ENCODE results near the gene IDH3G. TPM values are rescaled to one million over a fixed set of nuclear protein-coding genes. Genes with fewer than 3 reads are reported as not detected.

Gene IDH3G
- total RNA-seq, 5 donors from 2014 or later (not counting 1 experiment from before 2014, with no cell fraction given) = 47.7 to 54.6 (median 51.8) TPM

- Histone ChIP-seq H3K27me3 (replicated peaks in 1 of 2; ENCODE audit: control insufficient read depth in 2 of 2, extremely low read depth in 1 of 2, insufficient read depth in 2 of 2, low read length in 1 of 2) (peaks cover 0 to 20% of the 10 kb centered on the region in 2 experiments), H3K36me3 (ENCODE audit: control insufficient read depth in 2 of 2, extremely low read depth in 1 of 2, insufficient read depth in 1 of 2, low read length in 1 of 2) (peaks cover 7 to 20% of the 10 kb centered on the region in 2 donors), H3K9me3 (no peaks in the 10 kb centered on the region), H3K27ac (ENCODE audit: low read length) (no peak overlapping the region), H3K4me3 (ENCODE audit: control insufficient read depth in 1 of 2, extremely low read depth in 1 of 2, low read length in 1 of 2) (no peak overlapping the region), H3K4me1 (ENCODE audit: control insufficient read depth in 1 of 2, extremely low read depth in 1 of 2, insufficient read depth in 2 of 2, low read length in 2 of 2) (peaks cover 0 to 8% of the 10 kb centered on the region in 2 experiments)
- WGBS (ENCODE audit: insufficient coverage) = 71% methylated on average over 12 of the region's 24 CpGs
- no peak overlapping the region for H3K4me3 Mint-ChIP-seq
- ATAC-seq (replicated peaks in 1 of 4) = no peak
- no peak for DNase-seq
- peaks cover 7 to 8% of the 10 kb centered on the region in 2 donors for H3K27me3 Mint-ChIP-seq
- H3K27ac Mint-ChIP-seq = no peak overlapping the region
- POLR2A ChIA-PET = no interaction called here
- H3K36me3 Mint-ChIP-seq = peaks cover 5% of the 10 kb centered on the region
- H3K4me1 Mint-ChIP-seq = peaks cover 3 to 7% (median 7%) of the 10 kb centered on the region in 3 donors
- CTCF ChIA-PET = no interaction called here
- H3K9me3 Mint-ChIP-seq = no peaks in the 10 kb centered on the region
Observed at GRCh38 chrX:153783378-153784013, 10.7 kb downstream of the IDH3G start.

GRCh38 chrX:153782871-153783270 lies 11.3 kb downstream of the IDH3G start:
- DNase-seq (no peak), ATAC-seq (replicated peaks in 1 of 4) (no peak)
- Mint-ChIP-seq H3K27me3 (peaks cover 7 to 8% of the 10 kb centered on the region in 2 donors), H3K4me3 (no peak overlapping the region), H3K4me1 (peaks cover 3 to 7% (median 7%) of the 10 kb centered on the region in 3 donors), H3K27ac (no peak overlapping the region), H3K9me3 (no peaks in the 10 kb centered on the region), H3K36me3 (peaks cover 5% of the 10 kb centered on the region)
- WGBS (ENCODE audit: insufficient coverage) = 100% methylated on average over 1 of the region's 14 CpGs
- CTCF ChIA-PET = no interaction called here
- peaks cover 7 to 19% of the 10 kb centered on the region in 2 donors for H3K36me3 ChIP-seq (ENCODE audit: control insufficient read depth in 2 of 2, extremely low read depth in 1 of 2, insufficient read depth in 1 of 2, low read length in 1 of 2)
- H3K27ac ChIP-seq (ENCODE audit: low read length) = no peak overlapping the region
- peaks cover 0 to 8% of the 10 kb centered on the region in 2 experiments for H3K4me1 ChIP-seq (ENCODE audit: control insufficient read depth in 1 of 2, extremely low read depth in 1 of 2, insufficient read depth in 2 of 2, low read length in 2 of 2)
- no peaks in the 10 kb centered on the region for H3K9me3 ChIP-seq
- H3K27me3 ChIP-seq (replicated peaks in 1 of 2; ENCODE audit: control insufficient read depth in 2 of 2, extremely low read depth in 1 of 2, insufficient read depth in 2 of 2, low read length in 1 of 2) = peaks cover 0 to 26% of the 10 kb centered on the region in 2 experiments
- POLR2A ChIA-PET = no interaction called here
- H3K4me3 ChIP-seq (ENCODE audit: control insufficient read depth in 1 of 2, extremely low read depth in 1 of 2, low read length in 1 of 2) = no peak overlapping the region

GRCh38 chrX:153782313-153782712 lies 11.9 kb downstream of the IDH3G start:
- ATAC-seq (replicated peaks in 1 of 4) = no peak
- Mint-ChIP-seq H3K27me3 (peaks cover 7 to 8% of the 10 kb centered on the region in 2 donors), H3K9me3 (no peaks in the 10 kb centered on the region), H3K36me3 (peaks cover 5% of the 10 kb centered on the region), H3K4me3 (no peak overlapping the region), H3K27ac (no peak overlapping the region), H3K4me1 (peaks cover 3 to 7% (median 7%) of the 10 kb centered on the region in 3 donors)
- H3K27me3 ChIP-seq (replicated peaks in 1 of 2; ENCODE audit: control insufficient read depth in 2 of 2, extremely low read depth in 1 of 2, insufficient read depth in 2 of 2, low read length in 1 of 2) = peaks cover 0 to 31% of the 10 kb centered on the region in 2 experiments
- DNase-seq = no peak
- H3K4me3 ChIP-seq (ENCODE audit: control insufficient read depth in 1 of 2, extremely low read depth in 1 of 2, low read length in 1 of 2) = no peak overlapping the region
- ChIA-PET POLR2A (no interaction called here), CTCF (no interaction called here)
- H3K9me3 ChIP-seq = no peaks in the 10 kb centered on the region
- peaks cover 7 to 19% of the 10 kb centered on the region in 2 donors for H3K36me3 ChIP-seq (ENCODE audit: control insufficient read depth in 2 of 2, extremely low read depth in 1 of 2, insufficient read depth in 1 of 2, low read length in 1 of 2)
- peaks cover 0 to 8% of the 10 kb centered on the region in 2 experiments for H3K4me1 ChIP-seq (ENCODE audit: control insufficient read depth in 1 of 2, extremely low read depth in 1 of 2, insufficient read depth in 2 of 2, low read length in 2 of 2)
- 82% methylated on average over 7 of the region's 11 CpGs for WGBS (ENCODE audit: insufficient coverage)
- H3K27ac ChIP-seq (ENCODE audit: low read length) = no peak overlapping the region

- no peak overlapping the region for H3K4me3 Mint-ChIP-seq
- no peak overlapping the region for H3K27ac Mint-ChIP-seq
- Histone ChIP-seq H3K9me3 (no peaks in the 10 kb centered on the region), H3K4me1 (ENCODE audit: control insufficient read depth in 1 of 2, extremely low read depth in 1 of 2, insufficient read depth in 2 of 2, low read length in 2 of 2) (peaks cover 0 to 8% of the 10 kb centered on the region in 2 experiments), H3K27me3 (replicated peaks in 1 of 2; ENCODE audit: control insufficient read depth in 2 of 2, extremely low read depth in 1 of 2, insufficient read depth in 2 of 2, low read length in 1 of 2) (peaks cover 0 to 33% of the 10 kb centered on the region in 2 experiments), H3K27ac (ENCODE audit: low read length) (no peak overlapping the region), H3K36me3 (ENCODE audit: control insufficient read depth in 2 of 2, extremely low read depth in 1 of 2, insufficient read depth in 1 of 2, low read length in 1 of 2) (peaks cover 7 to 13% of the 10 kb centered on the region in 2 donors), H3K4me3 (ENCODE audit: control insufficient read depth in 1 of 2, extremely low read depth in 1 of 2, low read length in 1 of 2) (no peak overlapping the region)
- peaks cover 5% of the 10 kb centered on the region for H3K36me3 Mint-ChIP-seq
- peaks cover 3 to 7% (median 7%) of the 10 kb centered on the region in 3 donors for H3K4me1 Mint-ChIP-seq
- H3K27me3 Mint-ChIP-seq = peaks cover 7 to 8% of the 10 kb centered on the region in 2 donors
- POLR2A ChIA-PET = no interaction called here
- CTCF ChIA-PET = no interaction called here
- WGBS (ENCODE audit: insufficient coverage) = 83% methylated on average over 8 of the region's 24 CpGs
- no peak for ATAC-seq (replicated peaks in 1 of 4)
- no peaks in the 10 kb centered on the region for H3K9me3 Mint-ChIP-seq
- DNase-seq = no peak
Observed at GRCh38 chrX:153781428-153782047, 12.6 kb downstream of the IDH3G start.

- Mint-ChIP-seq H3K4me1 (peaks cover 3 to 7% (median 7%) of the 10 kb centered on the region in 3 donors), H3K27me3 (peaks cover 7 to 8% of the 10 kb centered on the region in 2 donors), H3K9me3 (no peaks in the 10 kb centered on the region), H3K4me3 (peak within 1 kb of the TSS in 1 of 3 donors; percentile 24), H3K27ac (no peak within 1 kb of the TSS), H3K36me3 (no peaks in the 10 kb centered on the region)
- H3K27me3 ChIP-seq (replicated peaks in 1 of 2; ENCODE audit: control insufficient read depth in 2 of 2, extremely low read depth in 1 of 2, insufficient read depth in 2 of 2, low read length in 1 of 2) = peaks cover 0 to 33% of the 10 kb centered on the region in 2 experiments
- no peak within 1 kb of the TSS for H3K4me3 ChIP-seq (ENCODE audit: control insufficient read depth in 1 of 2, extremely low read depth in 1 of 2, low read length in 1 of 2)
- no peaks in the 10 kb centered on the region for H3K9me3 ChIP-seq
- H3K27ac ChIP-seq (ENCODE audit: low read length) = no peak within 1 kb of the TSS
- peaks cover 0 to 8% of the 10 kb centered on the region in 2 experiments for H3K4me1 ChIP-seq (ENCODE audit: control insufficient read depth in 1 of 2, extremely low read depth in 1 of 2, insufficient read depth in 2 of 2, low read length in 2 of 2)
- 13% methylated on average over 13 of the region's 52 CpGs for WGBS (ENCODE audit: insufficient coverage)
- peaks cover 6 to 7% of the 10 kb centered on the region in 2 donors for H3K36me3 ChIP-seq (ENCODE audit: control insufficient read depth in 2 of 2, extremely low read depth in 1 of 2, insufficient read depth in 1 of 2, low read length in 1 of 2)
- CTCF ChIA-PET = no interaction called here
- DNase-seq (no peak), ATAC-seq (replicated peaks in 1 of 4) (no peak)
- POLR2A ChIA-PET = no interaction called here
Observed at GRCh38 chrX:153780678-153781427, 13.3 kb downstream of the IDH3G start, which contains the start of gene SRPK3. SRPK3 (plus strand) TSS chrX:153781041; CDS start chrX:153781087, 46 bp downstream.

- 72% methylated on average over 9 of the region's 18 CpGs for WGBS (ENCODE audit: insufficient coverage)
- no peak for DNase-seq
- Mint-ChIP-seq H3K27me3 (peaks cover 7 to 8% of the 10 kb centered on the region in 2 donors), H3K4me1 (peaks cover 3 to 7% (median 7%) of the 10 kb centered on the region in 3 donors), H3K9me3 (no peaks in the 10 kb centered on the region), H3K36me3 (no peaks in the 10 kb centered on the region), H3K4me3 (peak overlapping the region in 1 of 3 donors; percentile 24), H3K27ac (no peak overlapping the region)
- ChIA-PET CTCF (no interaction called here), POLR2A (no interaction called here)
- peaks cover 2 to 7% of the 10 kb centered on the region in 2 donors for H3K36me3 ChIP-seq (ENCODE audit: control insufficient read depth in 2 of 2, extremely low read depth in 1 of 2, insufficient read depth in 1 of 2, low read length in 1 of 2)
- H3K4me1 ChIP-seq (ENCODE audit: control insufficient read depth in 1 of 2, extremely low read depth in 1 of 2, insufficient read depth in 2 of 2, low read length in 2 of 2) = peaks cover 0 to 8% of the 10 kb centered on the region in 2 experiments
- H3K27ac ChIP-seq (ENCODE audit: low read length) = no peak overlapping the region
- no peaks in the 10 kb centered on the region for H3K9me3 ChIP-seq
- no peak overlapping the region for H3K4me3 ChIP-seq (ENCODE audit: control insufficient read depth in 1 of 2, extremely low read depth in 1 of 2, low read length in 1 of 2)
- H3K27me3 ChIP-seq (replicated peaks in 1 of 2; ENCODE audit: control insufficient read depth in 2 of 2, extremely low read depth in 1 of 2, insufficient read depth in 2 of 2, low read length in 1 of 2) = peaks cover 0 to 33% of the 10 kb centered on the region in 2 experiments
- ATAC-seq (replicated peaks in 1 of 4) = peak in 1 of 4 experiments; percentile 27
Observed at GRCh38 chrX:153779891-153780677, 14.1 kb downstream of the IDH3G start.

Data from T-cell (primary cell).